NCI-H2107 treated with DMSO at 0.1 percent for 48 hours (cell line): ENCODE results near the gene KCND3.

ENCODE experiments used
- DNase-seq: peaks from one replicate; lab custom pipeline; 2025; ENCODE audit not compliant: unreplicated experiment; lab: John Stamatoyannopoulos, UW

Gene KCND3

DNA sequence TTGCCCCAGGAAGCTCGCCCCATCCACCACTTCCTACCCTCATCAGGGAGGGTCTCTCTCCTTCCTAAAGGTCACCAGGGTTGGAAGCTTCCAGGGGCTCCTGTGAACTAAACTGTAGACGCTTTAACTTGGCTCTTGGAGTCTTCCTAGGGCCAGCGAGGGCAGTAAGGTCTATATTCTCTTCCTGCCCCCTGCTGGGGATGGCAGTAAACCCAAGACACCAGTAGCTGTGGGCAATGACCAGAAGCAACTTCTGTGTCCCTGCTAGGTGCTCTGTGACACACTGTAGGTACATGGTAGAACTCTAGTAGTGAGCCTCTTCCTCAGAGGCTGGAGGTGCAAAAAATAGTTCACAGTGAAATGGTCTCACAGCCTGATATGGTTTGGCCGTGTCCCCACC, 30.0 kb downstream of the KCND3 start:
- no peak for DNase-seq

DNA sequence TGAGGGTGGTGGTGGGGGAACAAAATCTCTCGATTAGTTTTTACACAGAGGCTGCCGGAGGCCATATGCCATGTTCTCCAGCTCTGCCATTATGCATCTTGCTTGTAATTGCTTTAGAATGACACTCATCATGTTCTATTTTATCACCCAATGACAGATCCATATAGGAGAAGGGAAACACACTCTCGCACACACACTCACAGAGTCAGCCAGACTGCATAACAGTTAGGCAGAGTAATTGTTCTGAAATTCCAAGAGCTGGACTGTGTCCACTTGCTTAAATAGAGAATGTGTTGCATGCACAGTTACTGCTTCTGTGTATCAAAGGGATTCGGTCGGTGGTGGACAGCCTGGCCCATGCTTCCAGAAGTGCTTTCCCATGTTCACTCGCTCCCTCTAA, 30.6 kb downstream of the KCND3 start:
- DNase-seq = no peak

DNA sequence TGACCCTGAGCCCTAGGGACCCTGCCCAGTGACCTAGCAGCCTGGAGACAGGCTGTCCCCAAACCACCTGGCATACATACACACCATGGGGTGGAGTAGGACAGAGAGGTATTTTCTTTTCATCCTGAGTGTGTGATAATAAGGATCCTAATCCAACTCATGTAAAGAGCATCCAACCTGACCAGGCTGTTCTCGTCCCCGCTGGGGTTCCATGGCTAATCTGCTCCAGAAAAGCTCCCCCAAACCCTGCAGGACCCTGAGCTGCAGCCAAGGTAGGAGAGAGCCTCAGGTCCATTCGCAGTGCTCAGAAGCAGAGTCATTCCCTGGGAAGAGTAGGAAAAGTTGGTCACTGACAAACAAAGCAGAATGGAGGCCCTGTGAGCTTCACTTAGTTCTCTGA, 31.4 kb downstream of the KCND3 start:
- DNase-seq = no peak

- peak; percentile 75 for DNase-seq
Measured at GRCh38 chr1:111956155-111956771, 33.2 kb downstream of the KCND3 start.

DNA sequence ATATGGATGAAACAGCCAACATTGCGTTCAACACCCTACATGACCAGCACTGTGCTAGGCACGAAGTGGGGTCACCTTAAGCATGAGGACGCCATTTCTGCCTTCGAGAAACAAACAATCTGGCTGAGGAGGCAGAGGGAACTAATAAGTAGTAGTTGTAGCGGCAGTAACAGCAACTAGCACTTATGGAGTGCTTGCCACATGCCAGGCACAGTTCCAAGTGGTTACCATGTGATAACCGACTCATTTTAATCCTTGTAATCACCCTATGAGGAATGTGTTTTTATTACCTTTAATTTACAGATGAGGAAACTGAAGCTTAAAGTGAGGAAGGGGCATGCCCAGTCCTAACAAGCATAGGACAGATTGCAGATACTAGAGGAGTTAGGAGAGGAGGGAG, 33.7 kb downstream of the KCND3 start:
- peak; percentile 78 for DNase-seq

DNA sequence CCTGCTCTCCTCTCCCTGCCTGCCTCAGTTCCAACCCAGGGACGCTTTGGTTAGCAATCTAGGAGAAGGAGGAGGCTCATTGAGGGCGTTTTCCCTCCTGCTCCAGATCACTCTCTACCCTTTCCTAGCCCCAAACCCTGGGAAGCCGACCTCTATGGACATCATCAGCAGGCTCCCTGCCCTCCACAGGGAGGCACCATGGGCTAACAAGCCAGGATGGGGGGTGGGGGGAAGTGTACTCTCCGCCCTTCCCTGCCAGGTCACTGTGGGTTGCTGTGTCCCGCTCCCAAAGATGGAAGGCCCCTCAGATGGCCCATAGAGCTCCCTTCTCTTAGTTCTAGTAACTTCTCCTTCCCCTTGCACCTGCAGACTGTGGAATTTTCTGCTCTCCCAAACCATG, 35.7 kb downstream of the KCND3 start:
- DNase-seq = no peak

DNA sequence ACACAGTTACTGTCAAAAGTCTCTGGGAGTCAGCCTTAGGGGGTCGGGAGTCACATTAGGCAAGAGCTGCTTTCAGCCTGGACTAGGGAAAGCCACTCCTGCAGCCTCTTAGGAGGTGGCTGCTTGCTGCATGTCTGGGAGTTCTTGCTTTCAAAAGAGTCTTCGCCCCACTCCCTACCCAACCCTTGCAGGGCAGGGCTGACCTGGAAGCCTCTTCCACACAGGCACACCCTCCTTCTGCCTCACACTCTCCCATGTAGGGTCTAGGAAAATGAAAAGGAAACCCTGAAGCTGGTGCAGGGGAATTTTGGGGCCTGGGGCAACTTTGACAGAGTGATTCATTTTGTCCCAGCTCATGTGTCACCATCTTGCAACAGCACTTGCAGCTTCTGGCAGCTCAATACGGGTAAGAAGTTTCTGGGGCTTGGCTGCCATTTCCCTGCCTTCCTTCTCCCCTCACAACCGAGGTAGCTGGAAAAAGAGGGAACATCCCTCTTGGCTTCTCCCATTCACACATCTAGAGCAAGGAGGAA, 37.3 kb downstream of the KCND3 start:
- no peak for DNase-seq

DNA sequence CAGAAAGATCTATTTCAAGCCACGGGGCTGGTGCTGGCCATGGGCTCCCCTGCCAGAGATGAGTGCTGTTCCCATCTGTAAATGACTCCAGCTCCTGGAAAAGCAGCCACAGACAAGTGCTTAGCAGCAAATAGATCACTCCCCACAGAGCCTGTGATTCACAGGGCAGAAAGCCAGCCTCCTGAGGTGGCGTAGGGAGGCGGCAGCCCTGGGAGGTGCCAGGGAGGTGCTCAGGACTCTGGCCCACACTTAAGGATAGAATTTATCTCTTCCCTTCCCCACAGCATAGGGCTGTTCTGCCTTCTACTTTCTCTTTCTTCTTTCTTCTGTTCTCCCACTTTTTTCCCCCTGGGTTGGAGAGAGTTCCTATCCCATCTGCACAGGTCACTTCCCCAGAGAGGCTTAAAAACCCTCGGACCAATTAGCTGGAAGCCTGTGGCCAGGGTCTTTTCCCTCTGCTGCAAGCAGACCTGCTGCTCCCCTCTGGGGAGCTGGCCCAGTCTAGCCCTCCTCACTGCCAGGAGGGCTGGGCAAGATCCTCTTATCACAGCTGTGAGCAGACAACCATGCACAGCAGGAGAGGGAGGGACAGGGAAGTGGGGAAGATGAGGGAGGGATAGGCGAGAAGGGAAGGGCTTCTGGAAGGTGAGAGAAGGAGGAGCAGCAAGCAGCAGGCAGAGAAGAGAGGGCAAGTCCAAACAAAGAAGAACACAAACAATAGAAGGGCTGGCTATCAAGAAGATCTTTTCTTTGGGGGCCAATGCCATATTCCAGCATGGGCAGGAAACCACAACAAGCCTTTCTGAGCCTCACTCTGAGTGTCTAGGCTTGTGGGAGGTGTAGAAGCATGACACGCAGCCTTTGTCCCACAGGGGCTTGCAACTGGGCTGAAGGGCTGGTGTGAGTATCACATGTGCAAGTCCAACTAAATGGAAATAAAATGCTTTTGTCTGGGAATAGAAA, 41.0 kb downstream of the KCND3 start:
- peak; percentile 70 for DNase-seq

DNA sequence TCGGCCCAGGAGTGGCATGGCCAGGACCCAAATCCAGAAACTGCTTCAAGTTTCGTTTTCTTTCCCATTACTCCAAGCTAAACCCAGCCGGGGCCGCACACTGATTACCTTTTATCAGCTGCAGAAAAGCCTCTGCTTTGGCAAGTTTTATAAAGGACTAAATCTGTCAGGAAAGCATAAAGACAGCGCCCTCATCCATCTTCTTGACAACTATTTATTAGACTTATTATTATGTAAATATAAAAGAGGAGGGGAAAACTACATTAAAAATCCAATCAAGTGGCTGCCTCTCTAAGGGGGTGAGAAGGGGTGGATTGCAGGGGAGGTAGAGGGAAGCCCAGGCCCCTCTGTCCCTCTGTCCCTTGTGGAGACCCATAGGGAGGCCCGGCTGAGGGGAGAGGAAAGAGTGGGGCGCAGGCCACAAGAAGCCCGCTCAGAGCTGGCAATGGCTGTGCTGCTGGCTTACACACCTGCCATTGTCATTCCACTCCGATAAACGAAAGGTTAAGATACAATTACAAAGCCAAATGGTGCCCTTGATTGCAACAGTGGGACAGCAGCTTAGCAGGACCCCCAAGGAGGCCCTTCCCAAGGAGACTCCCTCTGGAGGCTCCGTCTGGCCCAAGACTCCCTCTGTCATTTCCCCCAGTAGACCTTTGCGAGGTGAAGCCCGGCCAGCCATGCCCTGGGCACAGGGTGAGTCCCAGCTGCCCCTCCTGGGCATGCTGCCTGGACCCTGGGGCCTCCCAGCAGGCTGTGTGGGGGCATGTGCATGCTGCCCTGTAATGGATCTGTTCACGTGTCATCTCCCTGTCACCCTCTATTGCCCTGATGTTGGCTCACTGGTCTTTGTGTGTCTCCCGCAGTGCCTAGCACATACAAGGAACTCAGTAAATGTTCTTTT, 45.4 kb downstream of the KCND3 start:
- DNase-seq = no peak

- no peak for DNase-seq
Measured at GRCh38 chr1:111943066-111943465, 46.4 kb downstream of the KCND3 start.

DNA sequence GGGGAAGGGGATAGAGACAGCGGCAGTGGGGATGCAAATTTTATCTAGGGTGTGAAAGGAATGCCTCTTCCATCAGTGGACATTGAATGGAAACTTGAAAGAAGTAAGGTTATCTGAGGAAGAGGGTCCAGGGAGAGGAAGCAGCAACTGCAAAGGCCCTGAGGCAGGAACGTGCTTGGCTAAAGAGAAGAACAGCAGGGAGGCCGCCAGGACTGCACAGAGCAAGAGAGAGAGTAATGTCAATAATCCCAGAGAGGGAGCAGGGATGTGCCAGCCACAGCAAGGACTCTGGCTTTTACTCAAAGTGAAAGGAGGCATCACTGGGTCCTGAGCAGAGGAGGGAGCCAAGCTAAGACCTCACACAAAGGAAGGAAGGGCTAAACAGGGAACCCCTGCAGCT, 50.9 kb downstream of the KCND3 start:
- no peak for DNase-seq

- no peak for DNase-seq
Measured at GRCh38 chr1:111938123-111938522, 51.3 kb downstream of the KCND3 start.

- no peak for DNase-seq
Measured at GRCh38 chr1:111937147-111937725, 52.2 kb downstream of the KCND3 start.

DNA sequence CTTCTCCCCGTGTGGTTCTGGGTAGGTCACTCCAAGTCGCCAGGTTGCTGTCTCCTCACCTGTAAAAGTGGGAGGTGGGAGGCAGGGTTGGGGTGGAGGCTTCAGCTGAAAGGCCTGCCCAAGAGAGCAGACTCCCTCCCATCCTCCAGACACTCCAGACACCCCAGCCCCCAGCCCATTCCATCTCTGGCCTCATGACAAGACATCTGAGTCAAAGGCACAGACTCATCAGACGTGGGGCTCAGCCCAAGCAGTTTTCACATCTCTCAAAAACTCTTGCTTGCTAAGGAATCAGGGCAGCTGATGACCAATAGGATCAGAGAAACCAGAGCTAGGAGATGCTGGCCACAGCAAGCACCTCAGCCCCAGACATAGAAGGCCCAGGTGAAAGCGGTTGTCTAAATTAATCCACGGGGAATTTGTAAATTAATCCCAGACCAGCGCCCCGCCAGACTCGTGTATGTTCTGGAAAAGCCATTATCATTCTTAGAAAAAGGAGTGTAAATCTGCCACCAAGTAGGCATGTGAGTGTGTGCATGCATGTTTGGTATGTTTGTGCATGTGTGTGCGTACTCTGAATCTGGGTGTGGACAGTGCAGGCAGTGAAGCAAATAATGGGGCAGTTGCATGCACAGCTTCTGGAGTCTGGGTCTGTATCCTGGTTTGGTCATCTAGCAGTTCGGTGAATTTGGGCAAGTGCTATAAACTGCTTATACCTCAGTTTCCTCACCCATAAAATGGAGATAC, 55.2 kb downstream of the KCND3 start:
- DNase-seq = no peak

DNA sequence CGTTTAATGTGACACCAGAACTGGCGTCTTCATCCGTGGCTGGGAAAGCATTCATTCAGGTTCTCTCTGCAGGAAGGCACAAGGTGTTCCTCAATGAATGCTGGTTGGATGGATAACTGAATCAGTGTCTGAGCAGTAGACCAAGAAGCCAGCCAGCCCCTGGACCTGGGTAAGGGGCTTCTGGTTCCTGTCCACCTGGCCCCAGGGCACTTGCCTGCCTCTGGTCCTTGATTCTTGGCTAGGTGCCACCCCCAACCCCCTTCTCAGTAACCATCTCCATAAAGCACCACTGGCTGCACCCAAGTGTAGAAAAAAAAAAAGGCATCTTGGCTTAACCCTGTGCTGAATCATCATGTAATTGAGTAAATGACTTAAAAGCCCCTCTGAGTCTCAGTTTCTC, 59.1 kb downstream of the KCND3 start:
- no peak for DNase-seq

DNA sequence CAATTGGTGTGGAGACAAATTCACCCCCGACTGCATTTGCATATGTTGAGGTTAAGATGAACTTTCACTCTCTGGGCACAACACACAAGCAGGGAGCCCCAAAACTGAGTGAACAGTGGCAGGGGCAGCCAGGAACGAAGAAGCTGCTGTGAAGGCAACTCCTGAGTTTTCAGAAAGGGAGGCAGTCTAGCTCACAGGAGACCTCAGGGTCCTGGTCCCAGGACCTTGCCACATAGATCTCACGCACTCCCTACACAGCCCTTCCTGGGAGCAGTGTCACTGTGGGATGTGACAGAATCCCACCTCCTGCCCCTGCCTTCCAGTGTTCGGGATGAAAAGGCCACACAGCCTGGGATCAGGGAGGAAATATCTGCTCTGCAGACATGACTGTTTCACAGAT, 60.9 kb downstream of the KCND3 start:
- DNase-seq = no peak

- DNase-seq = no peak
Measured at GRCh38 chr1:111927652-111928051, 61.8 kb downstream of the KCND3 start.

DNA sequence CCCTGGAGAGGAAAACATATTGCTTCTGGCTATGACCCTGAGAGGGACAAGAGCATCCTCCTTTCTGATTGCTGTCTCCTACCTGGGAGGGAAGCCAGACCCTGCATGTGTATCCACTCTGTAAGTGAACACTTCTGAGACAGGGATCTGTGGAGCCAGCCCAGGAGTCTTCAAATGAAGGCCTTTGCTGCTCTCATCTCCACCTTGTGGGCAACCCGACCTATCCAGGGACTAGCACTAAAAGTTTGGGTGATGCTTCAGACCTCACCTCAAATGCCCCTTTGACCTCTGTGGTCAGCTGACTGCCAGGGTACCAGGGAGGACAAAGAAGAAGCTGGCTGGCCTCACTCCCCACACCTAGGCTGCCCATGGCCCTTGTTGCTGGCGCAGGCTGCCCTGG, 64.7 kb downstream of the KCND3 start:
- DNase-seq = no peak

GRCh38 chr1:111923766-111924165, 65.7 kb downstream of the KCND3 start:
- no peak for DNase-seq

DNA sequence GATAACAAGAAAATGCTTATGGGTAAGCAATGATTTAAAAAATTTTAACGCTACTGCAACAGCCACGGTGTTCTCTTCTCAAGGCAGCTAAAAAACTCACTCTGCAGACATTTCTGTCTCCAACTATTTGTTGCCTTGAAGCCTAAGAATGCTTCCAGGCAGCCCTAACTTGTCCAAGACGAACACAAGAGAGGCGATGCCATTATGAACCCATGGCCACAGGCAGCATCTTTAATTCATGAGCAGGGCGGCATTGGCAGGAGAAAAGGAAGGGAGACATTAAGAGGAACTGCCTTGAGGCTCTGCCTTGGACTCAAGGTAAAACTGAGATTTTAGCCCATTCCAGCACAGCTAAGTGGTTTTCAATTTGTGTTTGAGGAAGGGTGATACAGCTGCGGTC, 67.5 kb downstream of the KCND3 start:
- no peak for DNase-seq
